Measurements from ENCODE around the gene MBTPS1.

MBTPS1 gene

DNA sequence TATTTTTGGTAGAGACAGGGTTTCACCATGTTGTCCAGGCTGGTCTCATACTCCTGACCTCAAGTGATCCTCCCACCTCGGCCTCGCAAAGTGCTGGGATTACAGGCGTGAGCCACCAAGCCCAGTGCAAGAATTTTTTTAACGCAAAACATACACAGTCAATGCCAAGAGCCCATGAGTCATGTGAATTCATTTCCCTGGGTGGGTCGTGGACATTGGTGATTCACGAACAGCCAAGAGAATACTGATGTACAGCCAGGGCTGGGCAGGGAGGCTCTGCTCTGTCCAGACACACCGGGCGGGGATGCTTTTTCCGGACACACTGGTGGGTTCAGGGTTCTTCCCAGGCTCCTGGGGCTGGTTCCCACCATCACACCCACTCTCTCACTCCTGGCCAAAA, 91.9 kb downstream of the MBTPS1 start:
- Histone ChIP-seq H3K36me3 (replicated peaks; ENCODE audit: low read depth, low read length) (no peaks in the 10 kb centered on the region), H3K4me1 (ENCODE audit: low read length) (no peaks in the 10 kb centered on the region), H3K4me2 (ENCODE audit: low read length) (no peak overlapping the region), H3K27ac (ENCODE audit: low read length) (no peak overlapping the region), H3K79me2 (ENCODE audit: low read length) (no peaks in the 10 kb centered on the region), H2AFZ (ENCODE audit: low read depth, low read length) (no peak overlapping the region), H3K9ac (ENCODE audit: low read length) (no peak overlapping the region), H3K27me3 (ENCODE audit: low read depth, low read length) (peaks cover 16% of the 10 kb centered on the region), H4K20me1 (ENCODE audit: insufficient read depth, low read length) (no peaks in the 10 kb centered on the region), H3K9me3 (ENCODE audit: insufficient read depth, low read length) (no peaks in the 10 kb centered on the region), H3K4me3 (ENCODE audit: low read length) (no peak overlapping the region)
- TF ChIP-seq EZH2phosphoT487 (IDR thresholded peaks at IDR 0.05; ENCODE audit: low read depth), result no peak
- TF ChIP-seq, protein P1, sequence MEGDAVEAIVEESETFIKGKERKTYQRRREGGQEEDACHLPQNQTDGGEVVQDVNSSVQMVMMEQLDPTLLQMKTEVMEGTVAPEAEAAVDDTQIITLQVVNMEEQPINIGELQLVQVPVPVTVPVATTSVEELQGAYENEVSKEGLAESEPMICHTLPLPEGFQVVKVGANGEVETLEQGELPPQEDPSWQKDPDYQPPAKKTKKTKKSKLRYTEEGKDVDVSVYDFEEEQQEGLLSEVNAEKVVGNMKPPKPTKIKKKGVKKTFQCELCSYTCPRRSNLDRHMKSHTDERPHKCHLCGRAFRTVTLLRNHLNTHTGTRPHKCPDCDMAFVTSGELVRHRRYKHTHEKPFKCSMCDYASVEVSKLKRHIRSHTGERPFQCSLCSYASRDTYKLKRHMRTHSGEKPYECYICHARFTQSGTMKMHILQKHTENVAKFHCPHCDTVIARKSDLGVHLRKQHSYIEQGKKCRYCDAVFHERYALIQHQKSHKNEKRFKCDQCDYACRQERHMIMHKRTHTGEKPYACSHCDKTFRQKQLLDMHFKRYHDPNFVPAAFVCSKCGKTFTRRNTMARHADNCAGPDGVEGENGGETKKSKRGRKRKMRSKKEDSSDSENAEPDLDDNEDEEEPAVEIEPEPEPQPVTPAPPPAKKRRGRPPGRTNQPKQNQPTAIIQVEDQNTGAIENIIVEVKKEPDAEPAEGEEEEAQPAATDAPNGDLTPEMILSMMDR (IDR thresholded peaks at IDR 0.05; ENCODE audit: low read depth, low read length), result no peak

GRCh38 chr16:84022644-84023043, 94.1 kb downstream of the MBTPS1 start:
- no peaks in the 10 kb centered on the region for H3K79me2 ChIP-seq (ENCODE audit: low read length)
- no peak overlapping the region for H2AFZ ChIP-seq (ENCODE audit: low read depth, low read length)
- no peaks in the 10 kb centered on the region for H3K36me3 ChIP-seq (replicated peaks; ENCODE audit: low read depth, low read length)
- peaks cover 5% of the 10 kb centered on the region; the same call in 1 of the 2 replicates for H3K27me3 ChIP-seq (ENCODE audit: low read depth, low read length)
- no peaks in the 10 kb centered on the region for H4K20me1 ChIP-seq (ENCODE audit: insufficient read depth, low read length)
- no peak overlapping the region for H3K27ac ChIP-seq (ENCODE audit: low read length)
- H3K9ac ChIP-seq (ENCODE audit: low read length), result no peak overlapping the region
- H3K4me2 ChIP-seq (ENCODE audit: low read length), result no peak overlapping the region
- TF ChIP-seq, protein P1 (IDR thresholded peaks at IDR 0.05; ENCODE audit: low read depth, low read length), result no peak
- TF ChIP-seq EZH2phosphoT487 (IDR thresholded peaks at IDR 0.05; ENCODE audit: low read depth), result no peak
- H3K4me1 ChIP-seq (ENCODE audit: low read length), result no peaks in the 10 kb centered on the region
- no peak overlapping the region for H3K4me3 ChIP-seq (ENCODE audit: low read length)
- H3K9me3 ChIP-seq (ENCODE audit: insufficient read depth, low read length), result no peaks in the 10 kb centered on the region

DNA sequence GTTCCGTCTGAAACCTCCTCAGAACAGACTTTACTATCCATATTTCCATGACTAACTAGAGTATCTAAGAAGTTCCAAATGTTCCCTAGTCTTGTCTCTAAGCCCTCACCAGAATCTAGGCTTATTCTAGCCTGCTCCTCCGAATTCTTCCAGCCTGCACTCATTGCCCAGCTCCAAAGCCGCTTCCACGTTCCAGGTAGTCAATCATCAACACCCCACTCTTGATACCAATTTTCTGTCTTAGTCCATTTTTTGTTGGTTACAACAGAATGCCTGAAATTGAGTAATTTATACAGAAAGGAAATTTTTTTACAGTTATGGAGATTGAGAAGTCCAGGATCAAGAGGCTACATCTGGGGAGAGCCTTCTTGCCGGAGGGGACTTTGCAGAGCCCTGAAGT, 95.3 kb downstream of the MBTPS1 start:
- H3K9ac ChIP-seq (ENCODE audit: low read length), result no peak overlapping the region
- H3K79me2 ChIP-seq (ENCODE audit: low read length), result no peaks in the 10 kb centered on the region
- peaks cover 5% of the 10 kb centered on the region; the same call in 1 of the 2 replicates for H3K27me3 ChIP-seq (ENCODE audit: low read depth, low read length)
- H3K27ac ChIP-seq (ENCODE audit: low read length), result no peak overlapping the region
- H3K9me3 ChIP-seq (ENCODE audit: insufficient read depth, low read length), result no peaks in the 10 kb centered on the region
- no peak overlapping the region for H3K4me2 ChIP-seq (ENCODE audit: low read length)
- H2AFZ ChIP-seq (ENCODE audit: low read depth, low read length), result no peak overlapping the region
- no peaks in the 10 kb centered on the region for H3K36me3 ChIP-seq (replicated peaks; ENCODE audit: low read depth, low read length)
- H4K20me1 ChIP-seq (ENCODE audit: insufficient read depth, low read length), result no peaks in the 10 kb centered on the region
- TF ChIP-seq, protein P1 (IDR thresholded peaks at IDR 0.05; ENCODE audit: low read depth, low read length), result no peak
- TF ChIP-seq EZH2phosphoT487 (IDR thresholded peaks at IDR 0.05; ENCODE audit: low read depth), result no peak
- H3K4me3 ChIP-seq (ENCODE audit: low read length), result no peak overlapping the region
- H3K4me1 ChIP-seq (ENCODE audit: low read length), result no peaks in the 10 kb centered on the region

- no peak for TF ChIP-seq EZH2phosphoT487 (IDR thresholded peaks at IDR 0.05; ENCODE audit: low read depth)
- TF ChIP-seq, protein P1 (IDR thresholded peaks at IDR 0.05; ENCODE audit: low read depth, low read length), result no peak
- H3K27ac ChIP-seq (ENCODE audit: low read length), result no peak overlapping the region
- no peaks in the 10 kb centered on the region for H4K20me1 ChIP-seq (ENCODE audit: insufficient read depth, low read length)
- H3K4me2 ChIP-seq (ENCODE audit: low read length), result no peak overlapping the region
- H3K36me3 ChIP-seq (replicated peaks; ENCODE audit: low read depth, low read length), result no peaks in the 10 kb centered on the region
- H3K79me2 ChIP-seq (ENCODE audit: low read length), result no peaks in the 10 kb centered on the region
- no peak overlapping the region for H3K4me3 ChIP-seq (ENCODE audit: low read length)
- H3K4me1 ChIP-seq (ENCODE audit: low read length), result no peaks in the 10 kb centered on the region
- no peak overlapping the region for H2AFZ ChIP-seq (ENCODE audit: low read depth, low read length)
- no peaks in the 10 kb centered on the region for H3K9me3 ChIP-seq (ENCODE audit: insufficient read depth, low read length)
- H3K27me3 ChIP-seq (ENCODE audit: low read depth, low read length), result peaks cover 5% of the 10 kb centered on the region; the same call in 1 of the 2 replicates
- H3K9ac ChIP-seq (ENCODE audit: low read length), result no peak overlapping the region
These were observed 96.4 kb downstream of the MBTPS1 start for GRCh38 chr16:84020353-84020752.
